HG03432 (cell line): ENCODE measurements around the gene AHRR.
"Not testable (repeated sequence)": the region's sequence is repeated elsewhere in the genome, so short reads cannot be mapped to it uniquely, and the experiment has no call there.

Experiments
- ATAC-seq: cut with Tn5 transposase; IDR thresholded peaks from one replicate; pipeline ENCODE4 v1.9.1; 2021; ENCODE audit warnings: mild to moderate bottlenecking, moderate library complexity; ENCODE audit not compliant: unreplicated experiment

AHRR gene

GRCh38 chr5:362978-363765 is 41.7 kb downstream of the AHRR start:
- ATAC-seq: no peak

- ATAC-seq: no peak
These were observed 43.0 kb downstream of the AHRR start for GRCh38 chr5:364497-364896.

- ATAC-seq: no peak
These were observed 45.2 kb downstream of the AHRR start for GRCh38 chr5:366541-367357.

- ATAC-seq: no peak
These were observed 46.0 kb downstream of the AHRR start for GRCh38 chr5:367358-368130.

GRCh38 chr5:368183-369084 is 46.9 kb downstream of the AHRR start:
- ATAC-seq: peak; percentile 61

GRCh38 chr5:369151-369868 is 47.8 kb downstream of the AHRR start:
- peak; percentile 27 for ATAC-seq

GRCh38 chr5:369869-370236 is 48.3 kb downstream of the AHRR start:
- not testable (repeated sequence) for ATAC-seq

- ATAC-seq: no peak
These were observed 48.9 kb downstream of the AHRR start for GRCh38 chr5:370311-370958.

GRCh38 chr5:370959-371810 is 49.7 kb downstream of the AHRR start:
- ATAC-seq: no peak

- no peak for ATAC-seq
These were observed 50.5 kb downstream of the AHRR start for GRCh38 chr5:371811-372555.

- no peak for ATAC-seq
These were observed 51.1 kb downstream of the AHRR start for GRCh38 chr5:372556-372995.

- ATAC-seq: peak; percentile 3
These were observed 51.6 kb downstream of the AHRR start for GRCh38 chr5:372996-373709.

- ATAC-seq: peak; percentile 42
These were observed 52.4 kb downstream of the AHRR start for GRCh38 chr5:373710-374602.

- ATAC-seq: no peak
These were observed 53.3 kb downstream of the AHRR start for GRCh38 chr5:374631-375335.

GRCh38 chr5:375336-375920 is 53.9 kb downstream of the AHRR start:
- no peak for ATAC-seq
